H9 (cell line): Measurements from ENCODE around the gene CBR1. TPM values are rescaled to one million over a fixed set of nuclear protein-coding genes. Genes with fewer than 3 reads are reported as not detected.

Source experiments
- DNase-seq: peaks from one replicate; pipeline ENCODE4 v3.0.0-alpha.2; 2017
- H2AFZ ChIP-seq: one replicate; pipeline ENCODE4 v1.6.1; 2013; ENCODE audit warnings: mild to moderate bottlenecking, low read length, control low read depth, moderate library complexity
- H2AK5ac ChIP-seq: 2 replicates; pipeline ENCODE4 v1.6.1; 2013; ENCODE audit warnings: low read length, control low read depth, mixed read lengths; ENCODE audit not compliant: insufficient read length
- H2BK120ac ChIP-seq: one replicate; pipeline ENCODE4 v1.6.1; 2013; ENCODE audit warnings: low read depth, mild to moderate bottlenecking, low read length, control low read depth, inconsistent platforms; ENCODE audit not compliant: poor library complexity, severe bottlenecking
- H2BK12ac ChIP-seq: 2 replicates; pipeline ENCODE4 v1.6.1; 2013; ENCODE audit warnings: low read length, control low read depth, mixed read lengths, low read depth; ENCODE audit not compliant: insufficient read length
- H2BK15ac ChIP-seq: 2 replicates; pipeline ENCODE4 v1.6.1; 2013; ENCODE audit warnings: low read depth, low read length, control low read depth
- H2BK20ac ChIP-seq: one replicate; pipeline ENCODE4 v1.6.1; 2013; ENCODE audit warnings: low read depth, mild to moderate bottlenecking, low read length, control low read depth, inconsistent platforms; ENCODE audit not compliant: poor library complexity, severe bottlenecking
- H2BK5ac ChIP-seq: 2 replicates; pipeline ENCODE4 v1.6.1; 2013; ENCODE audit warnings: low read length, control low read depth, mixed read lengths; ENCODE audit not compliant: insufficient read length
- H3K14ac ChIP-seq: 2 replicates; pipeline ENCODE4 v1.6.1; 2013; ENCODE audit warnings: low read length, control low read depth; ENCODE audit not compliant: insufficient read depth
- H3K18ac ChIP-seq: 2 replicates; pipeline ENCODE4 v1.6.1; 2013; ENCODE audit warnings: low read depth, mild to moderate bottlenecking, mixed read lengths, low read length, control low read depth; ENCODE audit not compliant: insufficient read length
- H3K23ac ChIP-seq: 2 replicates; pipeline ENCODE4 v1.6.1; 2013; ENCODE audit warnings: low read length, control low read depth, mixed read lengths, low read depth; ENCODE audit not compliant: insufficient read length
- H3K23me2 ChIP-seq: 2 replicates; pipeline ENCODE4 v1.6.1; 2013; ENCODE audit warnings: low read depth, mild to moderate bottlenecking, mixed read lengths, low read length, control low read depth; ENCODE audit not compliant: insufficient read length, poor library complexity, severe bottlenecking
- H3K27ac ChIP-seq: 2 replicates; pipeline ENCODE4 v1.5.1; 2013; ENCODE audit warnings: low read length, control low read depth, mixed read lengths, low read depth; ENCODE audit not compliant: insufficient read length
- H3K27me3 ChIP-seq: 2 replicates; pipeline ENCODE4 v1.6.1; 2013; ENCODE audit warnings: low read length, control low read depth, inconsistent platforms; ENCODE audit not compliant: insufficient read depth
- H3K4ac ChIP-seq: 2 replicates; pipeline ENCODE4 v1.6.1; 2013; ENCODE audit warnings: low read depth, mild to moderate bottlenecking, control low read depth, inconsistent platforms, low read length, moderate library complexity
- H3K4me1 ChIP-seq: 2 replicates; pipeline ENCODE4 v1.6.1; 2013; ENCODE audit warnings: low read length, control low read depth, inconsistent platforms; ENCODE audit not compliant: insufficient read depth
- H3K4me2 ChIP-seq: 2 replicates; pipeline ENCODE4 v1.6.1; 2013; ENCODE audit warnings: low read length, control low read depth, mixed read lengths; ENCODE audit not compliant: insufficient read length, insufficient read depth
- H3K56ac ChIP-seq: 2 replicates; pipeline ENCODE4 v1.6.1; 2013; ENCODE audit warnings: low read depth, mild to moderate bottlenecking, mixed read lengths, low read length, control low read depth; ENCODE audit not compliant: insufficient read length
- H3K79me1 ChIP-seq: 2 replicates; pipeline ENCODE4 v1.6.1; 2013; ENCODE audit warnings: low read depth, mild to moderate bottlenecking, moderate library complexity, low read length, control low read depth, inconsistent platforms; ENCODE audit not compliant: insufficient read depth, poor library complexity, severe bottlenecking
- H3K79me2 ChIP-seq: 2 replicates; pipeline ENCODE4 v1.6.1; 2013; ENCODE audit warnings: low read length, control low read depth, inconsistent platforms; ENCODE audit not compliant: insufficient read depth
- H3K9ac ChIP-seq: 2 replicates; pipeline ENCODE4 v1.6.1; 2013; ENCODE audit warnings: low read length, control low read depth, mixed read lengths; ENCODE audit not compliant: insufficient read length; ENCODE audit errors: extremely low read depth
- H3K9me3 ChIP-seq: one replicate; pipeline ENCODE4 v1.6.1; 2013; ENCODE audit warnings: low read depth, low read length, inconsistent platforms; ENCODE audit not compliant: control insufficient read depth
- H3T11ph ChIP-seq: one replicate; pipeline ENCODE4 v1.6.1; 2013; ENCODE audit warnings: mild to moderate bottlenecking, low read length, control low read depth, inconsistent platforms
- H4K20me1 ChIP-seq: one replicate; pipeline ENCODE4 v1.6.1; 2013; ENCODE audit not compliant: control insufficient read depth, insufficient read length, insufficient read depth
- H4K5ac ChIP-seq: 2 replicates; pipeline ENCODE4 v1.6.1; 2013; ENCODE audit warnings: low read depth, mild to moderate bottlenecking, mixed read lengths, low read length, control low read depth; ENCODE audit not compliant: insufficient read length
- H4K8ac ChIP-seq: replicated peaks from 2 replicates; pipeline ENCODE4 v1.6.1; 2013; ENCODE audit warnings: low read length, control low read depth, mixed read lengths, low read depth; ENCODE audit not compliant: insufficient read length
- H4K91ac ChIP-seq: 2 replicates; pipeline ENCODE4 v1.6.1; 2013; ENCODE audit warnings: low read depth, mild to moderate bottlenecking, moderate library complexity, mixed read lengths, low read length, control low read depth; ENCODE audit not compliant: insufficient read length
- H3K27ac Mint-ChIP-seq, 3 experiments: 2 replicates in 2 of 3; 3 replicates in 1 of 3; pipeline ENCODE4 v1.8.0; 2020 to 2021; ENCODE audit warnings: mixed read lengths in 3 of 3, mild to moderate bottlenecking in 1 of 3, moderate library complexity in 1 of 3
- H3K27me3 Mint-ChIP-seq: 2 replicates; pipeline ENCODE4 v1.8.0; 2021; ENCODE audit warnings: low read depth, mild to moderate bottlenecking, moderate library complexity, mixed read lengths
- H3K36me3 Mint-ChIP-seq, 3 experiments: 2 replicates in 2 of 3; 3 replicates in 1 of 3; pipeline ENCODE4 v1.8.0; 2020 to 2021; ENCODE audit warnings: low read depth in 3 of 3, mixed read lengths in 3 of 3; ENCODE audit not compliant: insufficient read depth in 1 of 3
- H3K4me1 Mint-ChIP-seq, 2 experiments: 2 replicates each; pipeline ENCODE4 v1.8.0; 2020; ENCODE audit warnings: mixed read lengths in 2 of 2
- H3K4me3 Mint-ChIP-seq, 2 experiments: 2 replicates in 1 of 2; 3 replicates in 1 of 2; pipeline ENCODE4 v1.8.0; 2020 to 2021; ENCODE audit warnings: mild to moderate bottlenecking in 2 of 2, mixed read lengths in 2 of 2, moderate library complexity in 1 of 2
- H3K9me3 Mint-ChIP-seq, 2 experiments: 2 replicates in 1 of 2; 3 replicates in 1 of 2; pipeline ENCODE4 v1.8.0; 2020; ENCODE audit warnings: mild to moderate bottlenecking in 2 of 2, mixed read lengths in 2 of 2, moderate library complexity in 1 of 2
- CTCF ChIP-seq: fragments of 200-600 bp; sonication (generic); conservative IDR thresholded peaks from 3 replicates; pipeline ENCODE4 v1.8.0; 2021; ENCODE audit warnings: antibody characterized with exemption, mild to moderate bottlenecking
- WGBS: extraction: QIAGEN DNeasy Blood & Tissue Kit; methylation state at CpG from one replicate; pipeline ENCODE4 v1.1.7; 2013; ENCODE audit warnings: missing lambda C conversion rate, low lambda C conversion rate, mixed read lengths; ENCODE audit not compliant: insufficient read length; ENCODE audit errors: extremely low coverage; 5-methylcytosine and 5-hydroxymethylcytosine counted together
- total RNA-seq: library from RNA; stranded (reverse); gene quantifications from 2 replicates; pipeline ENCODE4 v1.2.1, GENCODE V29; 2021

CBR1 gene
- total RNA-seq, 1 experiment from 2014 or later = 5.7 TPM

- peak; percentile 68 for TF ChIP-seq CTCF
- H2BK20ac ChIP-seq = no peak overlapping the region
- H2BK15ac ChIP-seq = no peak overlapping the region
- no peak overlapping the region for H3K4me2 ChIP-seq
- no peaks in the 10 kb centered on the region for H3K79me2 ChIP-seq
- H4K91ac ChIP-seq = no peak overlapping the region
- WGBS = no CpG with 5 or more reads among the region's 6 CpGs
- peaks cover under 1 to 2% of the 10 kb centered on the region in 2 experiments; a peak in 3 of 5 replicates for H3K9me3 Mint-ChIP-seq
- peaks cover 10 to 16% of the 10 kb centered on the region in 2 experiments for H3K4me1 Mint-ChIP-seq
- no peak overlapping the region for H2BK5ac ChIP-seq
- no peak overlapping the region for H3K56ac ChIP-seq
- no peak overlapping the region for H2BK12ac ChIP-seq
- no peak overlapping the region for H3K9ac ChIP-seq
- no peak overlapping the region for H3K27ac Mint-ChIP-seq
- H3K79me1 ChIP-seq = no peaks in the 10 kb centered on the region
- H3K4me1 ChIP-seq = no peaks in the 10 kb centered on the region; the same call in 1 of the 2 replicates
- H2AK5ac ChIP-seq = no peak overlapping the region
- no peak overlapping the region for H3K4me3 Mint-ChIP-seq
- H3K9me3 ChIP-seq = peaks cover 2% of the 10 kb centered on the region
- no peak overlapping the region for H3K4ac ChIP-seq
- H4K5ac ChIP-seq = no peak overlapping the region
- no peak overlapping the region for H3K18ac ChIP-seq
- no peak overlapping the region for H3K27ac ChIP-seq
- H3K27me3 Mint-ChIP-seq = no peaks in the 10 kb centered on the region
- no peak overlapping the region for H2AFZ ChIP-seq
- no peak overlapping the region for H3T11ph ChIP-seq
- H3K23ac ChIP-seq = no peak overlapping the region
- H4K20me1 ChIP-seq = no peaks in the 10 kb centered on the region
- peak; percentile 54 for DNase-seq
- peaks cover 0 to 2% (median under 1%) of the 10 kb centered on the region in 3 experiments; a peak in 1 of 7 replicates for H3K36me3 Mint-ChIP-seq
- H2BK120ac ChIP-seq = no peak overlapping the region
- H3K23me2 ChIP-seq = no peaks in the 10 kb centered on the region
- no peaks in the 10 kb centered on the region for H3K27me3 ChIP-seq
- no peak overlapping the region for H3K14ac ChIP-seq
- H4K8ac ChIP-seq = no peak overlapping the region
Measured at GRCh38 chr21:36087362-36088138, 17.7 kb downstream of the CBR1 start.
